HuH-7 (cell line): ENCODE measurements around the gene ERC1.
"Not testable (repeated sequence)": the region's sequence is repeated elsewhere in the genome, so short reads cannot be mapped to it uniquely, and the experiment has no call there.

Experiments used
- DNase-seq: peaks from one replicate; pipeline ENCODE4 v3.0.0; 2011; ENCODE audit warnings: low spot score

Gene ERC1

GRCh38 chr12:1287446-1287975, 296.5 kb downstream of the ERC1 start:
- no peak for DNase-seq

GRCh38 chr12:1288333-1288732, 297.3 kb downstream of the ERC1 start:
- DNase-seq = no peak

GRCh38 chr12:1289371-1290155, 298.5 kb downstream of the ERC1 start:
- DNase-seq = no peak

- DNase-seq = no peak
These were observed 299.7 kb downstream of the ERC1 start for GRCh38 chr12:1290716-1291115.

GRCh38 chr12:1291601-1292332, 300.7 kb downstream of the ERC1 start:
- DNase-seq = no peak

GRCh38 chr12:1293901-1294300, 302.9 kb downstream of the ERC1 start:
- DNase-seq = no peak

GRCh38 chr12:1297206-1297605, 306.2 kb downstream of the ERC1 start:
- no peak for DNase-seq

GRCh38 chr12:1297639-1298175, 306.7 kb downstream of the ERC1 start:
- DNase-seq = no peak

- DNase-seq = no peak
These were observed 309.4 kb downstream of the ERC1 start for GRCh38 chr12:1300460-1300859.

- DNase-seq = no peak
These were observed 311.3 kb downstream of the ERC1 start for GRCh38 chr12:1302201-1302870.

- DNase-seq = no peak
These were observed 314.0 kb downstream of the ERC1 start for GRCh38 chr12:1305063-1305434.

- DNase-seq = no peak
These were observed 314.9 kb downstream of the ERC1 start for GRCh38 chr12:1305791-1306500.

- DNase-seq = no peak
These were observed 315.8 kb downstream of the ERC1 start for GRCh38 chr12:1306817-1307216.

- DNase-seq = no peak
These were observed 316.8 kb downstream of the ERC1 start for GRCh38 chr12:1307796-1308195.

- no peak for DNase-seq
These were observed 318.6 kb downstream of the ERC1 start for GRCh38 chr12:1309613-1310012.

- no peak for DNase-seq
These were observed 319.6 kb downstream of the ERC1 start for GRCh38 chr12:1310653-1311052.

- DNase-seq = no peak
These were observed 320.1 kb downstream of the ERC1 start for GRCh38 chr12:1311145-1311544.

GRCh38 chr12:1313906-1314305, 322.9 kb downstream of the ERC1 start:
- no peak for DNase-seq

GRCh38 chr12:1314523-1314922, 323.5 kb downstream of the ERC1 start:
- DNase-seq = no peak

- not testable (repeated sequence) for DNase-seq
These were observed 326.0 kb downstream of the ERC1 start for GRCh38 chr12:1316991-1317390.

- no peak for DNase-seq
These were observed 327.5 kb downstream of the ERC1 start for GRCh38 chr12:1318327-1319031.
